Measurements from ENCODE around the gene UGT1A5.

Gene UGT1A5

DNA sequence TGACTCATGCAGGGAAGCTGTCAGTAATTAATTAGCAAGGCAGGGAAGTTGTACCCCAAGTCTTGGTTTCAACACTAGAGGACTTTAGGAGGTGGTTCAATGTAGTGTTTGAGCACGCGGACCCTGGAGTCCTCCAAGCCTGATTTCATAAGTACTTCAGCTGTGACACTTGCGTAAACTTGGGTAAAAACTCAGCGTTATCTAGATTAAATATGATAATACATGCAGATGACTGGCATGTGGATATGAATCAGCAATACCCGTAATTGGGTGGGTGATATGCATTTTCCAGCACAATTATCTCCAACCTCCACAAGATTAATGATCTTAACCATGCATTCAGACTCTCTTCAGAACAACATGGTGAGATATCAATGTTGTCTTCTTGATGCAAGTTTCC lies 25.8 kb upstream of the UGT1A5 start:
- H3K36me3 ChIP-seq (ENCODE audit: control insufficient read depth in 2 of 2, insufficient read depth in 1 of 2, low read length in 2 of 2), result no peaks in the 10 kb centered on the region
- no peak overlapping the region for H3K27ac ChIP-seq (ENCODE audit: extremely low read depth, low read depth, low read length)
- TF ChIP-seq ZNF488 (tag by site-specific recombination; IDR thresholded peaks at IDR 0.05) (no peak), ZNF292 (tag by site-specific recombination; IDR thresholded peaks at IDR 0.05; ENCODE audit: borderline replicate concordance, low read depth) (no peak), KLF7 (tag by site-specific recombination; IDR thresholded peaks at IDR 0.05; ENCODE audit: borderline replicate concordance) (no peak), SALL2 (tag by site-specific recombination; IDR thresholded peaks at IDR 0.05; ENCODE audit: borderline replicate concordance) (no peak), ZNF747 (tag by site-specific recombination; IDR thresholded peaks at IDR 0.05) (no peak), ZBTB6 (tag by site-specific recombination; IDR thresholded peaks at IDR 0.05) (no peak), ZNF202 (tag by site-specific recombination; IDR thresholded peaks at IDR 0.05; ENCODE audit: borderline replicate concordance) (no peak), ZNF701 (tag by site-specific recombination; IDR thresholded peaks at IDR 0.05) (no peak), KLF10 (tag by site-specific recombination; IDR thresholded peaks at IDR 0.05) (no peak), ZNF596 (tag by site-specific recombination; IDR thresholded peaks at IDR 0.05) (no peak), ZNF223 (tag by site-specific recombination; IDR thresholded peaks at IDR 0.05) (no peak), HOXD13 (CRISPR knock-in tag; IDR thresholded peaks at IDR 0.05; ENCODE audit: borderline replicate concordance) (no peak)
- CTCF ChIA-PET, result no interaction called here
- no peaks in the 10 kb centered on the region for H3K4me1 ChIP-seq (ENCODE audit: control insufficient read depth, insufficient read depth, low read length)
- no peaks in the 10 kb centered on the region for H3K9me3 ChIP-seq (ENCODE audit: control insufficient read depth, insufficient read depth, low read depth, low read length)
- no peak overlapping the region for H3K4me3 ChIP-seq (ENCODE audit: low read depth, low read length)
- POLR2A ChIA-PET, result no interaction called here

DNA sequence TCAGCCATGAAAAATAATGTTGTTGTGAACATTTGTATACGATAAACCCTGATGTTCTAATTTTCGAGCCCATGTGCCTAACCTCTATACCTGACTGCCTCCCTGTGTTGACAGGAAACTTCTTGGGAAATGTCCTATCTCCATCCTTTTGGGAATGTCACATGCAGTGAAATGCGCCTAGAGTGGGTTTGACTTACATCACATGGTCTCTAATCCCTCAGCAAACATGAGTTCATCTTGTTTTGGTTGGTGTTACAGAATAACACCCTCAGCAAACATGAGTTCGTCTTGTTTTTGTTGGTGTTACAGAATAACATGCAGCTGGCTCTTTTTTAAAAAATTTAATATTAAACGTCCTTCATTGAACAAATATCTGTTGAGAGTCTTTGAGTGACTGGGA lies 24.4 kb upstream of the UGT1A5 start:
- no peak overlapping the region for H3K27ac ChIP-seq (ENCODE audit: extremely low read depth, low read depth, low read length)
- POLR2A ChIA-PET, result no interaction called here
- no peaks in the 10 kb centered on the region for H3K9me3 ChIP-seq (ENCODE audit: control insufficient read depth, insufficient read depth, low read depth, low read length)
- CTCF ChIA-PET, result no interaction called here
- H3K4me3 ChIP-seq (ENCODE audit: low read depth, low read length), result no peak overlapping the region
- H3K36me3 ChIP-seq (ENCODE audit: control insufficient read depth in 2 of 2, insufficient read depth in 1 of 2, low read length in 2 of 2), result no peaks in the 10 kb centered on the region
- no peak for TF ChIP-seq GLIS1 (tag by site-specific recombination; IDR thresholded peaks at IDR 0.05)
- H3K4me1 ChIP-seq (ENCODE audit: control insufficient read depth, insufficient read depth, low read length), result no peaks in the 10 kb centered on the region

DNA sequence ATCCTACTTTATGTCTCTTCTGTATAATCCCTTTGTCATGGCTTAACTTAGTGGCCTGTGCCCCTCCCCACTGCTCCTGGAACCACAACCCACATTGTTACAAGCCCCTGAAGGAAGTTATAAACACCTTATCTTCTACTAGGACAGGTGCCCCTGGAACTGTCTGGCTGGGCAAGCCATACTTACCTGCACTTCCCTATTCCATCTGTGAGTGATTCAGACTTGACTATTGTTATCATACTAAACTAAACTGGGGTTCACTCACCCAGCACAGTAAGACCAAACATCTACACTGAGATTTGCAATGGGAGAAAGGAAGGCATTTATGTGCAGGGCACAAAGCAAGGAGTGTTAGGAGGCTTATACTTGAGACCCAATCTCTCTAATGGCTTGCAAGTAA lies 23.7 kb upstream of the UGT1A5 start:
- TF ChIP-seq SCRT2 (tag by site-specific recombination; IDR thresholded peaks at IDR 0.05) (no peak), ZNF549 (tag by site-specific recombination; IDR thresholded peaks at IDR 0.05) (no peak), ZNF660 (tag by site-specific recombination; IDR thresholded peaks at IDR 0.05) (no peak), ZNF221 (tag by site-specific recombination; IDR thresholded peaks at IDR 0.05; ENCODE audit: borderline replicate concordance) (no peak), SCRT1 (tag by site-specific recombination; IDR thresholded peaks at IDR 0.05; ENCODE audit: borderline replicate concordance) (no peak), SALL2 (tag by site-specific recombination; IDR thresholded peaks at IDR 0.05; ENCODE audit: borderline replicate concordance) (no peak), ZNF133 (tag by site-specific recombination; IDR thresholded peaks at IDR 0.05) (no peak), ZNF132 (tag by site-specific recombination; IDR thresholded peaks at IDR 0.05; ENCODE audit: borderline replicate concordance) (no peak), ZNF19 (tag by site-specific recombination; IDR thresholded peaks at IDR 0.05; ENCODE audit: low read depth) (no peak), ZFP3 (tag by site-specific recombination; IDR thresholded peaks at IDR 0.05; ENCODE audit: low read depth) (no peak), HOXC10 (CRISPR knock-in tag; IDR thresholded peaks at IDR 0.05) (no peak), ZNF354C (tag by site-specific recombination; IDR thresholded peaks at IDR 0.05; ENCODE audit: borderline replicate concordance, low read depth) (no peak)
- TF ChIP-seq, protein P1, sequence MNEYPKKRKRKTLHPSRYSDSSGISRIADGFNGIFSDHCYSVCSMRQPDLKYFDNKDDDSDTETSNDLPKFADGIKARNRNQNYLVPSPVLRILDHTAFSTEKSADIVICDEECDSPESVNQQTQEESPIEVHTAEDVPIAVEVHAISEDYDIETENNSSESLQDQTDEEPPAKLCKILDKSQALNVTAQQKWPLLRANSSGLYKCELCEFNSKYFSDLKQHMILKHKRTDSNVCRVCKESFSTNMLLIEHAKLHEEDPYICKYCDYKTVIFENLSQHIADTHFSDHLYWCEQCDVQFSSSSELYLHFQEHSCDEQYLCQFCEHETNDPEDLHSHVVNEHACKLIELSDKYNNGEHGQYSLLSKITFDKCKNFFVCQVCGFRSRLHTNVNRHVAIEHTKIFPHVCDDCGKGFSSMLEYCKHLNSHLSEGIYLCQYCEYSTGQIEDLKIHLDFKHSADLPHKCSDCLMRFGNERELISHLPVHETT (tag by site-specific recombination; IDR thresholded peaks at IDR 0.05), result no peak
- TF ChIP-seq, protein P2, sequence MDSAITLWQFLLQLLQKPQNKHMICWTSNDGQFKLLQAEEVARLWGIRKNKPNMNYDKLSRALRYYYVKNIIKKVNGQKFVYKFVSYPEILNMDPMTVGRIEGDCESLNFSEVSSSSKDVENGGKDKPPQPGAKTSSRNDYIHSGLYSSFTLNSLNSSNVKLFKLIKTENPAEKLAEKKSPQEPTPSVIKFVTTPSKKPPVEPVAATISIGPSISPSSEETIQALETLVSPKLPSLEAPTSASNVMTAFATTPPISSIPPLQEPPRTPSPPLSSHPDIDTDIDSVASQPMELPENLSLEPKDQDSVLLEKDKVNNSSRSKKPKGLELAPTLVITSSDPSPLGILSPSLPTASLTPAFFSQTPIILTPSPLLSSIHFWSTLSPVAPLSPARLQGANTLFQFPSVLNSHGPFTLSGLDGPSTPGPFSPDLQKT (IDR thresholded peaks at IDR 0.05; ENCODE audit: borderline replicate concordance, low read depth, low read length), result no peak
- H3K27ac ChIP-seq (ENCODE audit: extremely low read depth, low read depth, low read length), result no peak overlapping the region

More for the DNA sequence above, 23.7 kb upstream of the UGT1A5 start:
- CTCF ChIA-PET, result no interaction called here
- Histone ChIP-seq H3K4me3 (ENCODE audit: low read depth, low read length) (no peak overlapping the region), H3K4me1 (ENCODE audit: control insufficient read depth, insufficient read depth, low read length) (no peaks in the 10 kb centered on the region), H3K36me3 (ENCODE audit: control insufficient read depth in 2 of 2, insufficient read depth in 1 of 2, low read length in 2 of 2) (no peaks in the 10 kb centered on the region), H3K9me3 (ENCODE audit: control insufficient read depth, insufficient read depth, low read depth, low read length) (no peaks in the 10 kb centered on the region)
- POLR2A ChIA-PET, result no interaction called here

Measured in HEK293 (cell line).